Small intestine (tissue), 7 donors: ENCODE data around the gene STRBP. TPM values are rescaled to one million over a fixed set of nuclear protein-coding genes. Genes with fewer than 3 reads are reported as not detected.
A peak's percentile ranks its signal among the peaks of the same experiment; 100 is the strongest.
"Not testable (repeated sequence)": the region's sequence is repeated elsewhere in the genome, so short reads cannot be mapped to it uniquely, and the experiment has no call there.

Experiments
- DNase-seq, 2 donors: peaks; one replicate each; pipeline versions ENCODE4 v3.0.0 to v3.0.0-alpha.2; 2013
- FAIRE-seq: peaks from 2 replicates; lab custom pipeline; 2012; peaks lifted over from hg19 to GRCh38; lab: Jason Lieb, UNC
- H3K27ac ChIP-seq, 3 donors: one replicate each; pipeline ENCODE4 v1.5.1; 2013; ENCODE audit warnings: low read length in 2 of 3, mild to moderate bottlenecking in 2 of 3, control low read depth in 1 of 3, inconsistent platforms in 1 of 3, low read depth in 1 of 3, moderate library complexity in 1 of 3
- H3K27me3 ChIP-seq, 3 donors: one replicate each; pipeline ENCODE4 v1.6.1; 2013; ENCODE audit warnings: low read length in 3 of 3, inconsistent platforms in 1 of 3; ENCODE audit not compliant: control insufficient read depth in 3 of 3, insufficient read depth in 3 of 3
- H3K36me3 ChIP-seq, 3 donors: one replicate each; pipeline ENCODE4 v1.6.1; 2013; ENCODE audit warnings: low read length in 3 of 3, inconsistent platforms in 1 of 3, low read depth in 1 of 3, mild to moderate bottlenecking in 1 of 3, moderate library complexity in 1 of 3; ENCODE audit not compliant: control insufficient read depth in 3 of 3, insufficient read depth in 2 of 3
- H3K4me1 ChIP-seq, 3 donors: one replicate each; pipeline ENCODE4 v1.6.1; 2013; ENCODE audit warnings: low read length in 2 of 3, inconsistent platforms in 1 of 3, low read depth in 1 of 3, mild to moderate bottlenecking in 1 of 3, moderate library complexity in 1 of 3; ENCODE audit not compliant: control insufficient read depth in 3 of 3, insufficient read depth in 2 of 3
- H3K4me3 ChIP-seq, 3 donors: one replicate each; pipeline ENCODE4 v1.5.1; 2013; ENCODE audit warnings: low read length in 3 of 3, control low read depth in 1 of 3, inconsistent platforms in 1 of 3, low read depth in 1 of 3, mild to moderate bottlenecking in 1 of 3, moderate library complexity in 1 of 3
- H3K9me3 ChIP-seq, 2 donors: one replicate each; pipeline ENCODE4 v1.6.1; 2013; ENCODE audit warnings: low read depth in 1 of 2, low read length in 1 of 2; ENCODE audit not compliant: control insufficient read depth in 2 of 2, insufficient read depth in 1 of 2
- WGBS, 3 donors: extraction: QIAGEN DNeasy Blood & Tissue Kit; methylation state at CpG; one replicate each; pipeline ENCODE4 v1.1.7; 2013; 5-methylcytosine and 5-hydroxymethylcytosine counted together
- polyA plus RNA-seq, 4 donors: library from polyadenylated mRNA; stranded (reverse) in 3 of 4; unstranded in 1 of 4; fragments of 200-250 nt in 3 of 4; fragments of 120-200 nt in 1 of 4; gene quantifications; one replicate each; pipeline versions ENCODE4 v1.2.1 to v1.2.3, GENCODE V29; 2013
- donor health status: healthy with polysubstance abuse.
- donor health status: control.
- donor health status: control.
- donor health status: Bipolar disorder and iron deficiency.
- donor health status: healthy.

STRBP gene
- polyA plus RNA-seq, 4 donors, result 13.8 to 26.6 (median 23.0) TPM

DNA sequence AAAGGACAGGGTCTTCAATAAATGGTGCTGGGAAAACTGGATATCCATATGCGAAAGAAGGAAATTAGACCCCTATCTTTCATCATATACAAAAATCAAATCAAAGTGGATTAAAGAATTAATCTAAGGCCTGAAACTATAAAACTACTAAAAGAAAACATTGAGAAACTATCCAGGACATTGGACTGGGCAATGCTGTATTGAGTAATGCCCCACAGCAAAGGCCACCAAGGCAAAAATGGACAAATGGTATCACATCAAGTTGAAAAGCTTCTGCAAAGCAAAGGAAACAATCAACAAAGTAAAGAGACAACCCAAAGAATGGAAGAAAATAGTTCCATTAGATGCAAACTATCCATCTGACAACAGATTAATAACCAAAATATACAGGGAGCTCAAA lies 72.3 kb downstream of the STRBP start:
- DNase-seq (no peak), FAIRE-seq (no peak)
- H3K27me3 ChIP-seq, result no peaks in the 10 kb centered on the region
- no peaks in the 10 kb centered on the region for H3K36me3 ChIP-seq
- H3K4me1 ChIP-seq, result no peaks in the 10 kb centered on the region
- H3K9me3 ChIP-seq, result no peaks in the 10 kb centered on the region
- H3K4me3 ChIP-seq, result no peak overlapping the region
- 95 to 100% (median 100%) methylated on average over 1 of the region's 1 CpG for WGBS, 3 donors
- H3K27ac ChIP-seq, result peak overlapping the region in 1 of 3 donors; percentile 20

DNA sequence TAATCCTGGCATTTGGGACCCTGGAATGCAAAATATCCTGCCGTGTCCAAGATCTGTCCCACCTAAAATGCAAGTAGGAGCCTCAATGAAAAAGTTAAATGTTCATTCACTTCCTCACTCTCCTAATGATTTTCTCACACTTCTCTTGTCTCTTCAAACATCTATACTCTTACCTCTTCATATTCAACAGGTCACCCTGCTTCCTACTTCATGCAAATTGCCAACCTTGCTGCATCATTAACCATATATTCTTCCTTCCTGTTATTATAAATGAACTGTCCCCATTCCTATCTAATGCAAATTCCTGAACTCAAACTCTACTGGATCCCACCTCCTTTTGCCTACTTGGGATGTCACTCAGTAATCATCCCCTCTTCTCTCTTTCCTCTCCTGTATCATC lies 74.4 kb downstream of the STRBP start:
- no peak overlapping the region for H3K4me3 ChIP-seq
- H3K36me3 ChIP-seq, result no peaks in the 10 kb centered on the region
- no peaks in the 10 kb centered on the region for H3K9me3 ChIP-seq
- H3K27ac ChIP-seq, result no peak overlapping the region
- no peak for DNase-seq
- no peak for FAIRE-seq
- H3K27me3 ChIP-seq, result no peaks in the 10 kb centered on the region
- no peaks in the 10 kb centered on the region for H3K4me1 ChIP-seq
- WGBS, 3 donors, result 90 to 100% (median 92%) methylated on average over 1 of the region's 1 CpG

DNA sequence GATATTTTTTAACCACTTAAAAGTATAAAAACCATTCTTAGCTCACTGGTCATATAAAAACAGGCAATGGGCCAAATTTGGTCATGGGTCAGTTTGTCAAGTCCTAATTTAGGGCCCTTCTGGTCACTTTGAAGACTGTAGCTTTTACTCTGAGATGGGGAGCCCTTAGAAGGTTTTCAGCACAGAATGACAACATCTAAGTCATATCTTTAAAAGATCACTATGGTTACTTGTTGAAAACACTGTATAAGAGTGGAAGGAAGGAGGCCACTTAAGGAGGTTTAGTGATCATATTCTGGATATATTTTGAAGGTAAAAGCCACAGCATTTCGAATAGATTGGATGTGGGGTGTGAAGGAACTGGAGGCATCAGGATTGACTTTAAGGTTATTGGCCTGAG lies 76.7 kb downstream of the STRBP start:
- no peak for FAIRE-seq

GRCh38 chr9:123191260-123191659 lies 77.1 kb downstream of the STRBP start:
- 56 to 72% (median 68%) methylated on average over 4 of the region's 4 CpGs for WGBS, 3 donors
- FAIRE-seq, result no peak
- Histone ChIP-seq H3K36me3 (no peaks in the 10 kb centered on the region), H3K4me3 (no peak overlapping the region), H3K27me3 (no peaks in the 10 kb centered on the region), H3K27ac (no peak overlapping the region), H3K4me1 (no peaks in the 10 kb centered on the region), H3K9me3 (no peaks in the 10 kb centered on the region)
- no peak for DNase-seq

More for the DNA sequence above, 76.7 kb downstream of the STRBP start:
- Histone ChIP-seq H3K9me3 (no peaks in the 10 kb centered on the region), H3K36me3 (no peaks in the 10 kb centered on the region), H3K4me3 (no peak overlapping the region), H3K4me1 (no peaks in the 10 kb centered on the region), H3K27me3 (no peaks in the 10 kb centered on the region), H3K27ac (no peak overlapping the region)
- DNase-seq, result no peak
- 82 to 92% (median 89%) methylated on average over 1 of the region's 1 CpG for WGBS, 3 donors

DNA sequence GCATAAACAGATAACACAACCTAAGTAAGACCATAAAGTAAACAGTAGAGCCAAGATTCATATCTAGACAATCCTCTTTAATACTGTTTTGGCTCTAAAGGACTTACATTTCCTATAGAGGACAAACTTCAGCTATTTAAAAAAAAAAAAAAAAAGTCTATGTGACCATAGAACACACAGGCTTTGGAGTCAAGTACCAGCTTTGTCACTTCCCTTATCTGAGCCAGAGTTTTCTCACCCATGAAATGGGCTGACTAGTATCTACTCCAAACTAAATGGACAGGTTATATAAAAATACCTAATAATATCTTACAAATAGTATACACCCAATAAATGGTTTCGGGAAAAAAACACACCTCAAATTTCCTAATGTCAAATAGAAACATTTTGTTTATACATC lies 81.3 kb downstream of the STRBP start:
- H3K36me3 ChIP-seq, result no peaks in the 10 kb centered on the region
- no peaks in the 10 kb centered on the region for H3K9me3 ChIP-seq
- DNase-seq, result peak in 1 of 2 donors; percentile 62
- 82 to 93% (median 92%) methylated on average over 1 of the region's 1 CpG for WGBS, 3 donors
- no peak overlapping the region for H3K4me3 ChIP-seq
- H3K27me3 ChIP-seq, result no peaks in the 10 kb centered on the region
- no peaks in the 10 kb centered on the region for H3K4me1 ChIP-seq
- FAIRE-seq, result peak; percentile 15
- H3K27ac ChIP-seq, result peak overlapping the region in 1 of 3 donors; percentile 8

DNA sequence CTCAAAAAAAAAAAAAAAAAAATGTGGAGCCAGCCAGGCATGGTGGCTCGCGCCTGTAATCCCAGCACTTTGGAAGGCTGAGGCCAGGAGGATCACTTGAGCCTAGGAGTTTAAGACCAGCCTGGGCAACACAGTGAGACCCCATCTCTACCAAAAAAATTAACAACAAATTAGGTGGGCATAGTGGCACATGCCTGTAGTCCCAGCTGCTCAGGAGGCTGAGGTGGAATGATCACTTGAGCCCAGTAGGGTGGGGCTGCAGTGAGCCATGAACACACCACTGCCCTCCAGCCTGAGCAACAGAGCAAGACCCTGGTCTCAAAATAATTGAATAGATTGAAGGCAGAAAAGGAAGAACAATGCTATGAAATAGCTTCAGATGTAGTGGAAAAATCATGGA lies 82.4 kb downstream of the STRBP start:
- not testable (repeated sequence) for FAIRE-seq, H3K27me3 ChIP-seq, H3K9me3 ChIP-seq, H3K36me3 ChIP-seq, H3K4me1 ChIP-seq, DNase-seq, H3K27ac ChIP-seq, H3K4me3 ChIP-seq
- 100% methylated on average over 2 of the region's 2 CpGs for WGBS, 3 donors

DNA sequence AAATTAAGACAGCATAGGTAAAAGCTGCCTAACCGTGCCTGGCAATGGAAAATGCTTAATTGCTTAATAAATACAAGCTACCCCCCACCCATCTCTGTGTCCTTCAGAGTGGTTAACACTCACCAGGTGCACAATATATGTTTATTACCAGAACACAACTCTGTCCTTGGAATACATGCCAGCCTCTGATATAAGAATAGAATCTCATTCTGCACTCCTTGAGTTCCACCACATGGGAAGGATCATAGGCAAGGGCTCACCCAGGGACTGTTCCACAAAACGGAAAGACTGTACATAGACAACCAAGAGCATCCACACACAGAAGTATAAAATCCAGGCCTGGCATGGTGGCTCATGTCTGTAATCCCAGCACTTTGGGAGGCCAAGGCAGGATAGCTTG lies 91.4 kb downstream of the STRBP start:
- no peak overlapping the region for H3K4me3 ChIP-seq
- DNase-seq, result no peak
- peaks cover 0 to 2% (median 2%) of the 10 kb centered on the region in 3 donors for H3K4me1 ChIP-seq
- H3K27me3 ChIP-seq, result no peaks in the 10 kb centered on the region
- H3K9me3 ChIP-seq, result no peaks in the 10 kb centered on the region
- 78 to 88% (median 87%) methylated on average over 2 of the region's 2 CpGs for WGBS, 3 donors
- H3K36me3 ChIP-seq, result peaks cover 0 to 2% (median 0%) of the 10 kb centered on the region in 3 donors
- H3K27ac ChIP-seq, result no peak overlapping the region
- FAIRE-seq, result no peak

GRCh38 chr9:123175854-123176629 lies 92.3 kb downstream of the STRBP start:
- H3K9me3 ChIP-seq, result no peaks in the 10 kb centered on the region
- H3K27me3 ChIP-seq, result no peaks in the 10 kb centered on the region
- H3K27ac ChIP-seq, result peak overlapping the region in 1 of 3 donors; percentile 11
- no peak for DNase-seq
- WGBS, 3 donors, result 60 to 74% (median 67%) methylated on average over 4 of the region's 4 CpGs
- FAIRE-seq, result no peak
- peaks cover 0 to 2% (median 0%) of the 10 kb centered on the region in 3 donors for H3K36me3 ChIP-seq
- no peak overlapping the region for H3K4me3 ChIP-seq
- peaks cover 0 to 2% (median 2%) of the 10 kb centered on the region in 3 donors for H3K4me1 ChIP-seq
